Left renal cortex interstitium (tissue), 4 donors: ENCODE data around the gene ADGRA1. TPM values are rescaled to one million over a fixed set of nuclear protein-coding genes. Genes with fewer than 3 reads are reported as not detected.
"Not testable (repeated sequence)": the region's sequence is repeated elsewhere in the genome, so short reads cannot be mapped to it uniquely, and the experiment has no call there.

Experiments used
- DNase-seq, 4 donors: peaks; one replicate each; pipeline ENCODE4 v3.0.0-alpha.2; 2013; ENCODE audit warnings: low read depth in 4 of 4, low spot score in 2 of 4, missing footprints in 1 of 4
- polyA plus RNA-seq, 4 donors: library from polyadenylated mRNA; unstranded; fragments of 120-200 nt; gene quantifications; one replicate each; pipeline ENCODE4 v1.2.1, GENCODE V29; 2013; ENCODE audit not compliant: insufficient read length in 4 of 4

Gene ADGRA1
- polyA plus RNA-seq, 4 donors = 1.4 to 1.6 (median 1.6) TPM

- no peak for DNase-seq
Observed at GRCh38 chr10:133107442-133107841, 19.7 kb downstream of the ADGRA1 start.

- no peak for DNase-seq
Observed at GRCh38 chr10:133109711-133110110, 22.0 kb downstream of the ADGRA1 start.

- no peak for DNase-seq
Observed at GRCh38 chr10:133110133-133110532, 22.4 kb downstream of the ADGRA1 start.

GRCh38 chr10:133110609-133111275, 23.0 kb downstream of the ADGRA1 start:
- no peak for DNase-seq

GRCh38 chr10:133111640-133112039, 23.9 kb downstream of the ADGRA1 start:
- DNase-seq = not testable (repeated sequence)

GRCh38 chr10:133113146-133113830, 25.6 kb downstream of the ADGRA1 start:
- DNase-seq = no peak

GRCh38 chr10:133113847-133114246, 26.1 kb downstream of the ADGRA1 start:
- no peak for DNase-seq

GRCh38 chr10:133114251-133114650, 26.5 kb downstream of the ADGRA1 start:
- no peak for DNase-seq

GRCh38 chr10:133114726-133115452, 27.2 kb downstream of the ADGRA1 start:
- no peak for DNase-seq

GRCh38 chr10:133115453-133115842, 27.7 kb downstream of the ADGRA1 start:
- DNase-seq = no peak

- DNase-seq = no peak
Observed at GRCh38 chr10:133115976-133116375, 28.3 kb downstream of the ADGRA1 start.

GRCh38 chr10:133116455-133116854, 28.7 kb downstream of the ADGRA1 start:
- no peak for DNase-seq

- DNase-seq = no peak
Observed at GRCh38 chr10:133117036-133117687, 29.4 kb downstream of the ADGRA1 start.

- no peak for DNase-seq
Observed at GRCh38 chr10:133117688-133118071, 30.0 kb downstream of the ADGRA1 start.

GRCh38 chr10:133121479-133121878, 33.8 kb downstream of the ADGRA1 start:
- DNase-seq = no peak

- DNase-seq = no peak
Observed at GRCh38 chr10:133122171-133122935, 34.6 kb downstream of the ADGRA1 start.

GRCh38 chr10:133123050-133123745, 35.5 kb downstream of the ADGRA1 start:
- DNase-seq = no peak

GRCh38 chr10:133123746-133124356, 36.1 kb downstream of the ADGRA1 start:
- DNase-seq = no peak
